DMS 273 (cell line): ENCODE measurements around the gene FNDC3A.

ENCODE experiments used
- DNase-seq: peaks from one replicate; lab custom pipeline; 2025; ENCODE audit not compliant: unreplicated experiment; lab: John Stamatoyannopoulos, UW

Gene FNDC3A

GRCh38 chr13:49247643-49248621 lies 272.2 kb downstream of the FNDC3A start, which contains the start of gene CDADC1:
Gene CDADC1, plus strand, starts transcription at chr13:49247925. Its CDS starts 113 bp downstream, at chr13:49248038.
- peak; percentile 95 for DNase-seq

GRCh38 chr13:49248622-49249002 lies 272.9 kb downstream of the FNDC3A start:
- DNase-seq = no peak

GRCh38 chr13:49251326-49251725 lies 275.6 kb downstream of the FNDC3A start:
- DNase-seq = no peak

- no peak for DNase-seq
Measured at GRCh38 chr13:49253310-49253709, 277.6 kb downstream of the FNDC3A start.

GRCh38 chr13:49254007-49254406 lies 278.3 kb downstream of the FNDC3A start:
- DNase-seq = no peak

GRCh38 chr13:49256841-49257240 lies 281.1 kb downstream of the FNDC3A start:
- DNase-seq = no peak

- no peak for DNase-seq
Measured at GRCh38 chr13:49258089-49258796, 282.5 kb downstream of the FNDC3A start.
